ENCODE data around the gene KIF1A. TPM values are rescaled to one million over a fixed set of nuclear protein-coding genes. Genes with fewer than 3 reads are reported as not detected.
"Not testable (repeated sequence)": the region's sequence is repeated elsewhere in the genome, so short reads cannot be mapped to it uniquely, and the experiment has no call there.

Gene KIF1A
- total and polyA plus RNA-seq, 2 of the 8 experiments (the other 6 are each of a cell fraction or from before 2014, with no cell fraction given) = 61.3 to 281 TPM

DNA sequence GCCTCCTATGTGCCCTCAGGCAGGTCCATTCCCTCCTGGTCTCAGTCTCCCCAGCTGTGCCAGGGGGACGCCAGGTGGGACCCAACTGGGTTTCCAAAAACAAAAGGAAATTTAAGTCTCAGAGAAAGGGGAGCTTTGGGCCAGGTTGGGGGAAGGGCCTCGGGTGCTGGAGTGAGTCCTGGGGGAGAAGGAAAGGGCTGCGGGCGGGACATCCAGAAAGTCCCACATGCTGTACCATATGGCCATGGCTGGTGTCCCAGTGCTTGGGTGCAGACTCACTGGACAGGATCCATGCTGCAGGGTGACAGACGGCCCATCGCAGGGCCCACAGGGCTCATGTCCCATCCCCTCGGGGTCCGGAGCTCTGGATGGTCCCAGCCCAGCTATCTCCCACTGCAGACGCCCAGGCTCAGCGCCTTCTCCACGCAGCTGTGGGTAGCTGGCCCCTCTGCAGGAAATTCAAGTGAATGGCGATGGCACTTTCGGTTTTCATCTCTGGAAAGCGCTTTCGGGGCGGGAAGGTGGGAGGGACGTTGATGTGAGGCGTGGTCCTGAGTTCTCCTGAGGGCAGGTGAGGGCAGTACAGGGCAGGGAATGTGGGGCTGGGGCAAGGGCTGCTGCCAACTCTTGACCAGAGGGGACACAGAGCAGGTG lies 129.5 kb downstream of the KIF1A start:
- H2BK20ac ChIP-seq (ENCODE audit: low read length); H3K79me1 ChIP-seq (ENCODE audit: low read depth, low read length); H3K4ac ChIP-seq (replicated peaks; ENCODE audit: insufficient read length, low read depth, low read length); H3K36me3 ChIP-seq (ENCODE audit: control insufficient read depth in 2 of 4, insufficient read depth in 4 of 4, low read length in 3 of 4); H4K20me1 ChIP-seq (replicated peaks in 1 of 2; ENCODE audit: control insufficient read depth in 1 of 2, insufficient read depth in 2 of 2, low read length in 2 of 2); H3K56ac ChIP-seq (replicated peaks; ENCODE audit: insufficient read length, low read depth, low read length); H3K27me3 ChIP-seq (replicated peaks in 1 of 4; ENCODE audit: control insufficient read depth in 3 of 4, extremely low read depth in 1 of 4, insufficient read depth in 3 of 4, low read length in 3 of 4); H3K27ac ChIP-seq (ENCODE audit: low read depth, low read length); H3K4me1 ChIP-seq (replicated peaks in 1 of 4; ENCODE audit: control insufficient read depth in 3 of 4, insufficient read depth in 4 of 4, low read length in 3 of 4); H2AK5ac ChIP-seq (ENCODE audit: low read depth, low read length); CTCF ChIA-PET (ENCODE audit: partially characterized antibody); H2AFZ ChIP-seq (ENCODE audit: low read length); H3K79me2 ChIP-seq (ENCODE audit: control insufficient read depth in 1 of 2, insufficient read depth in 2 of 2, low read length in 2 of 2); H2BK15ac ChIP-seq (ENCODE audit: low read length); POLR2A ChIA-PET (ENCODE audit: partially characterized antibody); H3K9ac ChIP-seq (replicated peaks in 1 of 4; ENCODE audit: extremely low read depth in 1 of 4, low read depth in 3 of 4, low read length in 3 of 4); H4K8ac ChIP-seq (ENCODE audit: extremely low read depth, insufficient read depth, low read length); H3K23ac ChIP-seq (ENCODE audit: insufficient read length); H3K18ac ChIP-seq (ENCODE audit: extremely low read depth, low read length); H4K91ac ChIP-seq (replicated peaks; ENCODE audit: insufficient read length, low read length); H3K14ac ChIP-seq (ENCODE audit: insufficient read length); H2BK120ac ChIP-seq (replicated peaks; ENCODE audit: low read depth, low read length); H3K9me3 ChIP-seq (ENCODE audit: insufficient read depth in 2 of 2, low read depth in 1 of 2, low read length in 1 of 2); H3K4me2 ChIP-seq (ENCODE audit: insufficient read depth in 1 of 2, low read depth in 2 of 2, low read length in 2 of 2); FAIRE-seq; H4K5ac ChIP-seq (ENCODE audit: insufficient read length, low read depth, low read length); H3K4me3 ChIP-seq (ENCODE audit: extremely low read depth in 1 of 4, insufficient read depth in 2 of 4, low read depth in 3 of 4, low read length in 4 of 4); H2BK12ac ChIP-seq (ENCODE audit: low read depth, low read length); H3K23me2 ChIP-seq (ENCODE audit: low read depth, low read length); H2BK5ac ChIP-seq (ENCODE audit: low read depth, low read length): not testable (repeated sequence)
- peak in 1 of 2 experiments; percentile 24 for DNase-seq (ENCODE audit: low read depth in 1 of 2, low spot score in 2 of 2)
- WGBS, 2 experiments (ENCODE audit: extremely low coverage in 1 of 2, insufficient coverage in 1 of 2, insufficient read length in 1 of 2, insufficient replicate concordance in 2 of 2, low coverage in 1 of 2, low lambda C conversion rate in 2 of 2, missing lambda C conversion rate in 1 of 2) = 70% methylated on average over 3 of the region's 18 CpGs; no CpG with 5 or more reads in 1 of the 2 experiments
